AG04449 (cell line): ENCODE measurements around the gene PRMT7.

Experiments used
- CTCF ChIA-PET: fragments of 350-600 bp; formaldehyde crosslinking; extraction: SDS; loops from one replicate; lab custom pipeline; 2021; ENCODE audit warnings: antibody characterized with exemption; lab: Yijun Ruan, JAX
- POLR2A ChIA-PET: fragments of 400-600, 350-600 bp; formaldehyde crosslinking; extraction: SDS; loops from one replicate; lab custom pipeline; 2020; ENCODE audit warnings: antibody characterized with exemption, inconsistent platforms; lab: Yijun Ruan, JAX
- DNase-seq: peaks from one replicate; pipeline ENCODE4 v3.0.0-alpha.2; 2010; ENCODE audit warnings: low read depth, low spot score
- H3K4me3 ChIP-seq: 2 replicates; pipeline ENCODE4 v1.5.1; 2011; ENCODE audit warnings: low read depth, mild to moderate bottlenecking, control low read depth, low read length
- CTCF ChIP-seq: IDR thresholded peaks from one replicate; pipeline ENCODE4 v1.5.1; 2011; ENCODE audit warnings: mild to moderate bottlenecking, moderate library complexity, low read length, control low read depth, inconsistent platforms; ENCODE audit not compliant: insufficient read depth; ENCODE audit errors: missing control alignments

The PRMT7 gene

GRCh38 chr16:68362262-68362913 is 51.6 kb downstream of the PRMT7 start:
- no peak for TF ChIP-seq CTCF
- POLR2A ChIA-PET = no interaction called here
- DNase-seq = no peak
- CTCF ChIA-PET = interaction anchor here (0.8 to 3.7 kb wide), 6 partner anchors 8 to 158 kb away, joined by 3 to 14 read pairs (median 4); no protein-coding TSS in a partner anchor
- H3K4me3 ChIP-seq = no peak overlapping the region

GRCh38 chr16:68362947-68363657 is 52.3 kb downstream of the PRMT7 start:
- no peak for DNase-seq
- no peak overlapping the region for H3K4me3 ChIP-seq
- ChIA-PET POLR2A (no interaction called here), CTCF (interaction anchor here (0.8 to 3.7 kb wide), 7 partner anchors 7 to 158 kb away, joined by 3 to 14 read pairs (median 4); no protein-coding TSS in a partner anchor)
- no peak for TF ChIP-seq CTCF

- ChIA-PET CTCF (interaction anchor here (0.7 to 7.3 kb wide), 10 partner anchors 8 to 158 kb away, joined by 3 to 46 read pairs (median 5); no protein-coding TSS in a partner anchor), POLR2A (no interaction called here)
- H3K4me3 ChIP-seq = no peak overlapping the region
- no peak for DNase-seq
- TF ChIP-seq CTCF = no peak
Measured at GRCh38 chr16:68363658-68364521, 53.1 kb downstream of the PRMT7 start.

- ChIA-PET POLR2A (no interaction called here), CTCF (interaction anchor here (0.7 to 7.3 kb wide), 7 partner anchors 8 to 157 kb away, joined by 3 to 46 read pairs (median 6); no protein-coding TSS in a partner anchor)
Measured at GRCh38 chr16:68364561-68364998, 53.8 kb downstream of the PRMT7 start.

GRCh38 chr16:68365167-68365817 is 54.5 kb downstream of the PRMT7 start:
- ChIA-PET POLR2A (no interaction called here), CTCF (interaction anchor here (1.0 to 7.3 kb wide), 4 partner anchors 9 to 155 kb away, joined by 3 to 46 read pairs (median 13); no protein-coding TSS in a partner anchor)
- no peak for DNase-seq
- TF ChIP-seq CTCF = no peak
- no peak overlapping the region for H3K4me3 ChIP-seq

More at GRCh38 chr16:68364561-68364998, 53.8 kb downstream of the PRMT7 start:
- TF ChIP-seq CTCF = no peak
- DNase-seq = no peak
- no peak overlapping the region for H3K4me3 ChIP-seq
